ENCODE data around the gene ITIH5. TPM values are rescaled to one million over a fixed set of nuclear protein-coding genes. Genes with fewer than 3 reads are reported as not detected.

ITIH5 gene
- total and polyA plus RNA-seq, 4 donors, result 0.88 to 68.5 (median 6.4) TPM

GRCh38 chr10:7590271-7590670, 76.5 kb downstream of the ITIH5 start:
- 90 to 92% methylated on average over 9 of the region's 9 CpGs for WGBS, 2 donors
- TF ChIP-seq CTCF (IDR thresholded peaks at IDR 0.05; ENCODE audit: control extremely low read depth, extremely low read depth), result no peak

DNA sequence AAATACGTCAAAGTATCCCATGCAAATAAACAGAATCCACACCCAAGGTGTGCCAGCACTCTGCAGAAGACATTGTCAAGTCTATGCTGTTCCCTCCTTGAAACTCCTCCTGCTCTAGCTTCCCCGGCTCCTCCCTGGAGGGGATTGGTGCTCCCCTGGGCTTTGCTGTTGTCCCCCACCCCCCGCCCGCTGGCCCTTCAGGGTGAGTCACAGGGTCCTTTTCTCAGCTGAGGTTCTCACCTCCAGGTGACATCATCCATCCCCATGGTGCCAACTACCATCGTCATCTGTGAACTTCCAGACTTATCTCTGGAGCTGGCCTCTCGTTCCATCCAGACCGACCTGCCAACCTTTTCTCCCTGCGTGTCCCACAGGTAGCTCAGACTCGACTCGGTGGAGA, 77.0 kb downstream of the ITIH5 start:
- Histone ChIP-seq H3K9ac (ENCODE audit: insufficient read depth in 1 of 2, low read length in 2 of 2) (no peak overlapping the region), H3K4me1 (ENCODE audit: control insufficient read depth in 5 of 5, insufficient read depth in 5 of 5, low read length in 5 of 5) (no peaks in the 10 kb centered on the region), H3K36me3 (ENCODE audit: control insufficient read depth in 4 of 4, insufficient read depth in 4 of 4, low read length in 4 of 4) (no peaks in the 10 kb centered on the region), H3K27ac (ENCODE audit: low read depth in 1 of 2, low read length in 1 of 2) (no peak overlapping the region), H3K27me3 (ENCODE audit: control insufficient read depth in 3 of 3, insufficient read depth in 3 of 3, low read length in 2 of 3) (no peaks in the 10 kb centered on the region), H3K9me3 (ENCODE audit: control insufficient read depth in 4 of 4, insufficient read depth in 3 of 4, low read length in 3 of 4) (no peaks in the 10 kb centered on the region), H3K4me3 (no peak overlapping the region)
- 90% methylated on average over 10 of the region's 10 CpGs for WGBS, 2 donors
- ATAC-seq (ENCODE audit: insufficient read depth, low FRiP score) (no peak), DNase-seq (no peak)
- no peak for TF ChIP-seq CTCF (IDR thresholded peaks at IDR 0.05; ENCODE audit: control extremely low read depth, extremely low read depth)

More at GRCh38 chr10:7590271-7590670, 76.5 kb downstream of the ITIH5 start:
- ATAC-seq (ENCODE audit: insufficient read depth, low FRiP score), result no peak
- DNase-seq, result no peak
- H3K27ac ChIP-seq (ENCODE audit: low read depth in 1 of 2, low read length in 1 of 2), result no peak overlapping the region
- no peak overlapping the region for H3K4me3 ChIP-seq
- no peaks in the 10 kb centered on the region for H3K9me3 ChIP-seq (ENCODE audit: control insufficient read depth in 4 of 4, insufficient read depth in 3 of 4, low read length in 3 of 4)
- no peaks in the 10 kb centered on the region for H3K4me1 ChIP-seq (ENCODE audit: control insufficient read depth in 5 of 5, insufficient read depth in 5 of 5, low read length in 5 of 5)
- no peak overlapping the region for H3K9ac ChIP-seq (ENCODE audit: insufficient read depth in 1 of 2, low read length in 2 of 2)
- no peaks in the 10 kb centered on the region for H3K36me3 ChIP-seq (ENCODE audit: control insufficient read depth in 4 of 4, insufficient read depth in 4 of 4, low read length in 4 of 4)
- H3K27me3 ChIP-seq (ENCODE audit: control insufficient read depth in 3 of 3, insufficient read depth in 3 of 3, low read length in 2 of 3), result no peaks in the 10 kb centered on the region

- no peak for TF ChIP-seq CTCF (IDR thresholded peaks at IDR 0.05; ENCODE audit: control extremely low read depth, extremely low read depth)
- Histone ChIP-seq H3K9me3 (ENCODE audit: control insufficient read depth in 4 of 4, insufficient read depth in 3 of 4, low read length in 3 of 4) (no peaks in the 10 kb centered on the region), H3K4me1 (ENCODE audit: control insufficient read depth in 5 of 5, insufficient read depth in 5 of 5, low read length in 5 of 5) (peaks cover 0 to 3% (median 0%) of the 10 kb centered on the region in 5 donors), H3K27ac (ENCODE audit: low read depth in 1 of 2, low read length in 1 of 2) (no peak overlapping the region), H3K27me3 (ENCODE audit: control insufficient read depth in 3 of 3, insufficient read depth in 3 of 3, low read length in 2 of 3) (no peaks in the 10 kb centered on the region), H3K36me3 (ENCODE audit: control insufficient read depth in 4 of 4, insufficient read depth in 4 of 4, low read length in 4 of 4) (peaks cover 0 to 2% (median 0%) of the 10 kb centered on the region in 4 donors), H3K4me3 (no peak overlapping the region), H3K9ac (ENCODE audit: insufficient read depth in 1 of 2, low read length in 2 of 2) (no peak overlapping the region)
- WGBS, 2 donors, result 95 to 96% methylated on average over 6 of the region's 6 CpGs
- DNase-seq, result no peak
- no peak for ATAC-seq (ENCODE audit: insufficient read depth, low FRiP score)
Measured at GRCh38 chr10:7587865-7588188, 78.9 kb downstream of the ITIH5 start.

GRCh38 chr10:7587168-7587864, 79.5 kb downstream of the ITIH5 start:
- H3K27ac ChIP-seq (ENCODE audit: low read depth in 1 of 2, low read length in 1 of 2), result no peak overlapping the region
- peaks cover 0 to 2% (median 0%) of the 10 kb centered on the region in 4 donors for H3K36me3 ChIP-seq (ENCODE audit: control insufficient read depth in 4 of 4, insufficient read depth in 4 of 4, low read length in 4 of 4)
- no peak for DNase-seq
- H3K27me3 ChIP-seq (ENCODE audit: control insufficient read depth in 3 of 3, insufficient read depth in 3 of 3, low read length in 2 of 3), result no peaks in the 10 kb centered on the region
- no peaks in the 10 kb centered on the region for H3K9me3 ChIP-seq (ENCODE audit: control insufficient read depth in 4 of 4, insufficient read depth in 3 of 4, low read length in 3 of 4)
- H3K4me1 ChIP-seq (ENCODE audit: control insufficient read depth in 5 of 5, insufficient read depth in 5 of 5, low read length in 5 of 5), result peaks cover 0 to 3% (median 0%) of the 10 kb centered on the region in 5 donors
- 88 to 95% methylated on average over 13 of the region's 13 CpGs for WGBS, 2 donors
- no peak overlapping the region for H3K4me3 ChIP-seq
- no peak for ATAC-seq (ENCODE audit: insufficient read depth, low FRiP score)
- no peak overlapping the region for H3K9ac ChIP-seq (ENCODE audit: insufficient read depth in 1 of 2, low read length in 2 of 2)
- no peak for TF ChIP-seq CTCF (IDR thresholded peaks at IDR 0.05; ENCODE audit: control extremely low read depth, extremely low read depth)

Measured in lung (tissue), 12 donors.